HepG2 (cell line): ENCODE results near the gene PRPF38A. TPM values are rescaled to one million over a fixed set of nuclear protein-coding genes. Genes with fewer than 3 reads are reported as not detected.

ENCODE experiments used
- ARID5B ChIP-seq: IDR thresholded peaks from 2 replicates; pipeline ENCODE4 v1.4.0; 2020; ENCODE audit warnings: mild to moderate bottlenecking, missing genetic modification reagents
- GZF1 ChIP-seq: sonication (generic); formaldehyde crosslinking; IDR thresholded peaks from 2 replicates; pipeline ENCODE4 v1.5.1; 2020; ENCODE audit warnings: mild to moderate bottlenecking, missing genetic modification reagents
- IRF9 ChIP-seq: sonication (generic); formaldehyde crosslinking; IDR thresholded peaks from 2 replicates; pipeline ENCODE4 v1.8.0; 2022; ENCODE audit warnings: missing genetic modification reagents, mild to moderate bottlenecking, borderline replicate concordance
- KLF9 ChIP-seq: IDR thresholded peaks from 2 replicates; pipeline ENCODE4 v1.6.1; 2016; ENCODE audit warnings: low read depth
- LBX2 ChIP-seq: sonication (generic); formaldehyde crosslinking; IDR thresholded peaks from 2 replicates; pipeline ENCODE4 v1.5.0; 2020; ENCODE audit warnings: missing genetic modification reagents, mild to moderate bottlenecking, borderline replicate concordance
- MTA1 ChIP-seq: sonication (generic); formaldehyde crosslinking; IDR thresholded peaks from 2 replicates; pipeline ENCODE4 v1.4.0; 2020; ENCODE audit warnings: missing genetic modification reagents, mild to moderate bottlenecking, borderline replicate concordance
- NPAS2 ChIP-seq: sonication (generic); formaldehyde crosslinking; IDR thresholded peaks from 2 replicates; pipeline ENCODE4 v1.8.0; 2022; ENCODE audit warnings: mild to moderate bottlenecking, missing genetic modification reagents, borderline replicate concordance
- SMC3 ChIP-seq: IDR thresholded peaks from 2 replicates; pipeline ENCODE4 v1.6.1; 2011; ENCODE audit warnings: low read length, improper control_type of control experiment
- ZFY ChIP-seq: sonication (generic); formaldehyde crosslinking; IDR thresholded peaks from 2 replicates; pipeline ENCODE4 v1.4.0; 2020; ENCODE audit warnings: missing genetic modification reagents
- ZNF180 ChIP-seq: sonication (generic); formaldehyde crosslinking; IDR thresholded peaks from 2 replicates; pipeline ENCODE4 v1.4.0; 2020; ENCODE audit warnings: low read depth, missing genetic modification reagents, borderline replicate concordance
- ZNF567 ChIP-seq: sonication (generic); formaldehyde crosslinking; IDR thresholded peaks from 2 replicates; pipeline ENCODE4 v1.8.1; 2023; ENCODE audit warnings: mild to moderate bottlenecking, missing genetic modification reagents, borderline replicate concordance
- ZNF660 ChIP-seq: sonication (generic); formaldehyde crosslinking; IDR thresholded peaks from 2 replicates; pipeline ENCODE4 v1.5.1; 2020; ENCODE audit warnings: mild to moderate bottlenecking, low read depth, missing genetic modification reagents, borderline replicate concordance
- ZNF737 ChIP-seq: sonication (generic); formaldehyde crosslinking; IDR thresholded peaks from 2 replicates; pipeline ENCODE4 v1.5.0; 2020; ENCODE audit warnings: missing genetic modification reagents, mild to moderate bottlenecking, borderline replicate concordance
- ZSCAN31 ChIP-seq: sonication (generic); formaldehyde crosslinking; IDR thresholded peaks from 2 replicates; pipeline ENCODE4 v1.5.0; 2020; ENCODE audit warnings: low read depth, mild to moderate bottlenecking, missing genetic modification reagents
- polyA plus RNA-seq, 8 experiments: library from polyadenylated mRNA; depleted of rRNA in 3 of 8; stranded (reverse) in 7 of 8; unstranded in 1 of 8; fragments of >200 nt; fragmentation: Illumina TruSeq in 4 of 8; extraction: Trizol in 4 of 8; gene quantifications; 2 replicates each; pipeline versions ENCODE4 v1.2.1 to v1.2.3, GENCODE V29; 2011 to 2016; ENCODE audit warnings: low read depth in 4 of 8, missing spikeins in 1 of 8, mixed read lengths in 1 of 8; ENCODE audit not compliant: insufficient read depth in 1 of 8
- total RNA-seq, 5 experiments: library from RNA; depleted of rRNA; stranded (reverse); fragments of >200 nt; fragmentation: Illumina TruSeq; extraction: Trizol; gene quantifications; 2 replicates each; pipeline ENCODE4 v1.2.3, GENCODE V29; 2016; ENCODE audit warnings: low read depth in 1 of 5
- TF ChIP-seq, protein P1 (sequence below), 2 experiments: sonication (generic) in 1 of 2; formaldehyde crosslinking in 1 of 2; IDR thresholded peaks; 2 replicates each; pipeline versions ENCODE4 v1.4.0 to v1.6.1; 2016 to 2020; ENCODE audit warnings: borderline replicate concordance in 1 of 2, low read depth in 1 of 2, mild to moderate bottlenecking in 1 of 2, missing genetic modification reagents in 1 of 2
- TF ChIP-seq, protein P2 (sequence below): sonication (generic); formaldehyde crosslinking; IDR thresholded peaks from 2 replicates; pipeline ENCODE4 v1.4.0; 2020; ENCODE audit warnings: mild to moderate bottlenecking, missing genetic modification reagents
- TF ChIP-seq, protein P3 (sequence below): sonication (generic); formaldehyde crosslinking; IDR thresholded peaks from 2 replicates; pipeline ENCODE4 v1.5.0; 2020; ENCODE audit warnings: missing genetic modification reagents

PRPF38A gene
- total and polyA plus RNA-seq, 2 of the 13 experiments (the other 11 are each of a cell fraction or from before 2014, with no cell fraction given) = 18.3 to 45.5 TPM

- TF ChIP-seq ARID5B (CRISPR knock-in tag) = peak; percentile 36
- TF ChIP-seq ZNF180 = peak; percentile 74; the same call in 1 of the 2 replicates
- TF ChIP-seq, protein P1, sequence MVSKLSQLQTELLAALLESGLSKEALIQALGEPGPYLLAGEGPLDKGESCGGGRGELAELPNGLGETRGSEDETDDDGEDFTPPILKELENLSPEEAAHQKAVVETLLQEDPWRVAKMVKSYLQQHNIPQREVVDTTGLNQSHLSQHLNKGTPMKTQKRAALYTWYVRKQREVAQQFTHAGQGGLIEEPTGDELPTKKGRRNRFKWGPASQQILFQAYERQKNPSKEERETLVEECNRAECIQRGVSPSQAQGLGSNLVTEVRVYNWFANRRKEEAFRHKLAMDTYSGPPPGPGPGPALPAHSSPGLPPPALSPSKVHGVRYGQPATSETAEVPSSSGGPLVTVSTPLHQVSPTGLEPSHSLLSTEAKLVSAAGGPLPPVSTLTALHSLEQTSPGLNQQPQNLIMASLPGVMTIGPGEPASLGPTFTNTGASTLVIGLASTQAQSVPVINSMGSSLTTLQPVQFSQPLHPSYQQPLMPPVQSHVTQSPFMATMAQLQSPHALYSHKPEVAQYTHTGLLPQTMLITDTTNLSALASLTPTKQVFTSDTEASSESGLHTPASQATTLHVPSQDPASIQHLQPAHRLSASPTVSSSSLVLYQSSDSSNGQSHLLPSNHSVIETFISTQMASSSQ (IDR thresholded peaks at IDR 0.05; ENCODE audit: low read depth) = no peak
- TF ChIP-seq, protein P1 (CRISPR knock-in tag; IDR thresholded peaks at IDR 0.05; ENCODE audit: borderline replicate concordance) = peak; percentile 62; the same call in 1 of the 2 replicates
- TF ChIP-seq, protein P2, sequence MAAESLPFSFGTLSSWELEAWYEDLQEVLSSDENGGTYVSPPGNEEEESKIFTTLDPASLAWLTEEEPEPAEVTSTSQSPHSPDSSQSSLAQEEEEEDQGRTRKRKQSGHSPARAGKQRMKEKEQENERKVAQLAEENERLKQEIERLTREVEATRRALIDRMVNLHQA = no peak
- TF ChIP-seq ZNF567 = 0 out of 2 replicates have a peak, but pooled peaks have one; percentile 75
- peak; percentile 77; the same call in 1 of the 2 replicates for TF ChIP-seq IRF9 (CRISPR knock-in tag)
- TF ChIP-seq GZF1 (CRISPR knock-in tag) = no peak
- TF ChIP-seq MTA1 (CRISPR knock-in tag) = peak; percentile 62; the same call in 1 of the 2 replicates
- TF ChIP-seq ZFY (CRISPR knock-in tag) = peak; percentile 99
- TF ChIP-seq KLF9 (CRISPR knock-in tag) = no peak
- no peak for TF ChIP-seq SMC3
- TF ChIP-seq, protein P3, sequence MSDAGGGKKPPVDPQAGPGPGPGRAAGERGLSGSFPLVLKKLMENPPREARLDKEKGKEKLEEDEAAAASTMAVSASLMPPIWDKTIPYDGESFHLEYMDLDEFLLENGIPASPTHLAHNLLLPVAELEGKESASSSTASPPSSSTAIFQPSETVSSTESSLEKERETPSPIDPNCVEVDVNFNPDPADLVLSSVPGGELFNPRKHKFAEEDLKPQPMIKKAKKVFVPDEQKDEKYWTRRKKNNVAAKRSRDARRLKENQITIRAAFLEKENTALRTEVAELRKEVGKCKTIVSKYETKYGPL (CRISPR knock-in tag) = peak; percentile 78; the same call in 1 of the 2 replicates
- TF ChIP-seq NPAS2 (CRISPR knock-in tag) = no peak
- no peak for TF ChIP-seq ZNF737 (CRISPR knock-in tag)
- no peak for TF ChIP-seq ZNF660 (CRISPR knock-in tag)
- TF ChIP-seq ZSCAN31 (CRISPR knock-in tag) = peak; percentile 75; the same call in 1 of the 2 replicates
- no peak for TF ChIP-seq LBX2
These were observed 38.5 kb upstream of the PRPF38A start, which contains the start of gene CC2D1B (continued) for GRCh38 chr1:52365746-52366516.
